MM.1S (cell line): Measurements from ENCODE around the gene CSGALNACT2.

Experiments used
- DNase-seq: peaks from one replicate; pipeline ENCODE4 v3.0.0-alpha.2; 2015
- H2AFZ ChIP-seq: fragments of 300-600 bp; sonication (generic); 2 replicates; pipeline ENCODE4 v1.6.0; 2016; ENCODE audit warnings: antibody characterized with exemption, low read length
- H3F3A ChIP-seq: fragments of 300-600 bp; sonication (generic); 2 replicates; pipeline ENCODE4 v1.6.1; 2016; ENCODE audit warnings: mild to moderate bottlenecking, antibody characterized with exemption, low read length, moderate library complexity, mixed read lengths; ENCODE audit not compliant: insufficient read depth
- H3K27ac ChIP-seq: fragments of 300-600 bp; sonication (generic); 2 replicates; pipeline ENCODE4 v1.5.1; 2016; ENCODE audit warnings: mild to moderate bottlenecking, low read length
- H3K27me3 ChIP-seq: fragments of 300-600 bp; sonication (generic); replicated peaks from 2 replicates; pipeline ENCODE4 v1.6.0; 2016; ENCODE audit warnings: low read length; ENCODE audit not compliant: insufficient read depth
- H3K36me3 ChIP-seq: fragments of 300-600 bp; sonication (generic); replicated peaks from 2 replicates; pipeline ENCODE4 v1.6.1; 2016; ENCODE audit warnings: mild to moderate bottlenecking, low read length, mixed read lengths; ENCODE audit not compliant: insufficient read depth
- H3K4me1 ChIP-seq: fragments of 300-600 bp; sonication (generic); 2 replicates; pipeline ENCODE4 v1.6.1; 2016; ENCODE audit warnings: low read length, mixed read lengths
- H3K4me2 ChIP-seq: fragments of 300-600 bp; sonication (generic); 2 replicates; pipeline ENCODE4 v1.6.0; 2016; ENCODE audit warnings: low read depth, low read length
- H3K4me3 ChIP-seq: fragments of 300-600 bp; sonication (generic); 2 replicates; pipeline ENCODE4 v1.5.1; 2016; ENCODE audit warnings: low read length, mixed read lengths
- H3K79me2 ChIP-seq: fragments of 300-600 bp; sonication (generic); 2 replicates; pipeline ENCODE4 v1.6.1; 2016; ENCODE audit warnings: mixed run types, low read length, mixed read lengths
- H3K9ac ChIP-seq: fragments of 300-600 bp; sonication (generic); 2 replicates; pipeline ENCODE4 v1.6.1; 2016; ENCODE audit warnings: low read length, mixed read lengths
- H3K9me2 ChIP-seq: fragments of 300-600 bp; sonication (generic); replicated peaks from 2 replicates; pipeline ENCODE4 v1.6.1; 2016; ENCODE audit warnings: mild to moderate bottlenecking, low read length, mixed read lengths; ENCODE audit not compliant: insufficient read depth
- H3K9me3 ChIP-seq: fragments of 300-600 bp; sonication (generic); replicated peaks from 2 replicates; pipeline ENCODE4 v1.6.1; 2016; ENCODE audit warnings: mild to moderate bottlenecking, low read length, mixed read lengths; ENCODE audit not compliant: insufficient read depth
- H4K20me1 ChIP-seq: fragments of 300-600 bp; sonication (generic); 2 replicates; pipeline ENCODE4 v1.6.1; 2016; ENCODE audit warnings: mild to moderate bottlenecking, low read length, moderate library complexity, mixed read lengths; ENCODE audit not compliant: insufficient read depth
- CTCF ChIP-seq: fragments of 300-600 bp; sonication (generic); IDR thresholded peaks from 2 replicates; pipeline ENCODE4 v1.5.1; 2016; ENCODE audit warnings: antibody characterized with exemption, low read length, mixed read lengths
- EZH2 ChIP-seq: fragments of 300-600 bp; sonication (generic); optimal IDR thresholded peaks from 2 replicates; pipeline ENCODE3; 2017; ENCODE audit warnings: low read depth, mild to moderate bottlenecking, antibody characterized with exemption, low read length, mixed read lengths
- EZH2phosphoT487 ChIP-seq: fragments of 300-600 bp; sonication (generic); IDR thresholded peaks from 2 replicates; pipeline ENCODE4 v1.6.1; 2018; ENCODE audit warnings: antibody characterized with exemption, low read length

Gene CSGALNACT2

GRCh38 chr10:43228783-43229207 lies 90.5 kb downstream of the CSGALNACT2 start:
- Histone ChIP-seq H3K79me2 (no peaks in the 10 kb centered on the region), H3K27ac (no peak overlapping the region), H3K27me3 (no peaks in the 10 kb centered on the region), H3K4me1 (no peaks in the 10 kb centered on the region), H3K9me3 (no peaks in the 10 kb centered on the region), H2AFZ (no peak overlapping the region), H3F3A (no peaks in the 10 kb centered on the region), H3K4me3 (no peak overlapping the region), H3K4me2 (no peak overlapping the region), H3K9ac (no peak overlapping the region), H3K36me3 (no peaks in the 10 kb centered on the region), H3K9me2 (no peaks in the 10 kb centered on the region), H4K20me1 (no peaks in the 10 kb centered on the region)
- no peak for DNase-seq
- no peak for TF ChIP-seq EZH2phosphoT487

GRCh38 chr10:43229208-43230061 lies 91.2 kb downstream of the CSGALNACT2 start:
- Histone ChIP-seq H3K4me1 (no peaks in the 10 kb centered on the region), H3K9ac (no peak overlapping the region), H3K27ac (no peak overlapping the region), H3K9me2 (no peaks in the 10 kb centered on the region), H3F3A (no peaks in the 10 kb centered on the region), H3K79me2 (no peaks in the 10 kb centered on the region), H3K4me3 (no peak overlapping the region), H3K36me3 (no peaks in the 10 kb centered on the region), H3K4me2 (no peak overlapping the region), H2AFZ (no peak overlapping the region), H4K20me1 (no peaks in the 10 kb centered on the region), H3K27me3 (no peaks in the 10 kb centered on the region), H3K9me3 (no peaks in the 10 kb centered on the region)
- TF ChIP-seq EZH2phosphoT487: no peak
- TF ChIP-seq CTCF: no peak
- no peak for TF ChIP-seq EZH2
- DNase-seq: no peak

GRCh38 chr10:43230101-43230908 lies 92.1 kb downstream of the CSGALNACT2 start:
- Histone ChIP-seq H3K4me1 (no peaks in the 10 kb centered on the region), H3K4me3 (no peak overlapping the region), H3F3A (no peaks in the 10 kb centered on the region), H3K27ac (no peak overlapping the region), H3K9me2 (no peaks in the 10 kb centered on the region), H3K36me3 (no peaks in the 10 kb centered on the region), H3K9me3 (no peaks in the 10 kb centered on the region), H3K79me2 (no peaks in the 10 kb centered on the region), H3K27me3 (no peaks in the 10 kb centered on the region), H3K9ac (no peak overlapping the region), H4K20me1 (no peaks in the 10 kb centered on the region), H3K4me2 (no peak overlapping the region), H2AFZ (no peak overlapping the region)
- no peak for DNase-seq
- TF ChIP-seq CTCF (no peak), EZH2phosphoT487 (no peak), EZH2 (no peak)
